GM12801 (cell line): ENCODE results near the gene TMF1.

ENCODE experiments used
- CTCF ChIP-seq: IDR thresholded peaks from one replicate; pipeline ENCODE4 v1.5.1; 2011; ENCODE audit warnings: control low read depth; ENCODE audit not compliant: insufficient read length; ENCODE audit errors: extremely low read depth

Gene TMF1

GRCh38 chr3:69009559-69010410 is 42.3 kb downstream of the TMF1 start:
- TF ChIP-seq CTCF: no peak

- no peak for TF ChIP-seq CTCF
Measured at GRCh38 chr3:69008980-69009379, 43.2 kb downstream of the TMF1 start.

GRCh38 chr3:69005791-69006482 is 46.2 kb downstream of the TMF1 start:
- TF ChIP-seq CTCF: no peak

- TF ChIP-seq CTCF: no peak
Measured at GRCh38 chr3:69005071-69005790, 46.9 kb downstream of the TMF1 start.

GRCh38 chr3:69004138-69004537 is 48.0 kb downstream of the TMF1 start:
- no peak for TF ChIP-seq CTCF

- no peak for TF ChIP-seq CTCF
Measured at GRCh38 chr3:68999605-69000004, 52.5 kb downstream of the TMF1 start.

- TF ChIP-seq CTCF: no peak
Measured at GRCh38 chr3:68999158-68999557, 53.0 kb downstream of the TMF1 start.
